Measurements from ENCODE around the gene NLK. TPM values are rescaled to one million over a fixed set of nuclear protein-coding genes. Genes with fewer than 3 reads are reported as not detected.

NLK gene
- total RNA-seq, 1 donor from 2014 or later: 30.6 TPM

- FAIRE-seq (no peak), DNase-seq (ENCODE audit: low read depth) (no peak)
- Histone ChIP-seq H3K4me1 (ENCODE audit: insufficient read depth, low read length) (peaks cover 9% of the 10 kb centered on the region), H3K36me3 (ENCODE audit: insufficient read depth, low read length) (no peaks in the 10 kb centered on the region), H3K9ac (ENCODE audit: low read length) (peak overlapping the region; percentile 15), H3K27me3 (ENCODE audit: insufficient read depth, low read length) (peaks cover 29% of the 10 kb centered on the region), H3K4me2 (ENCODE audit: low read length) (peak overlapping the region; percentile 84), H4K20me1 (ENCODE audit: insufficient read depth, low read length) (no peaks in the 10 kb centered on the region), H3K79me2 (ENCODE audit: insufficient read depth, low read length) (no peaks in the 10 kb centered on the region), H3K4me3 (ENCODE audit: insufficient read depth, low read depth, low read length) (peak overlapping the region; percentile 47), H3K9me3 (ENCODE audit: insufficient read depth, low read depth, low read length) (no peaks in the 10 kb centered on the region), H3K27ac (ENCODE audit: low read depth, low read length) (no peak overlapping the region), H2AFZ (ENCODE audit: low read depth, low read length) (peak overlapping the region; percentile 50)
- Mint-ChIP-seq H3K36me3 (ENCODE audit: low read depth, unreplicated experiment) (peaks cover 2% of the 10 kb centered on the region), H3K4me1 (ENCODE audit: low read depth, unreplicated experiment) (peaks cover 7% of the 10 kb centered on the region), H3K9me3 (ENCODE audit: unreplicated experiment) (peaks cover 2% of the 10 kb centered on the region), H3K4me3 (ENCODE audit: unreplicated experiment) (peak overlapping the region; percentile 88), H3K27me3 (ENCODE audit: low read depth, unreplicated experiment) (peaks cover 13% of the 10 kb centered on the region), H3K27ac (ENCODE audit: unreplicated experiment) (peak overlapping the region; percentile 84)
- TF ChIP-seq EZH2 (IDR thresholded peaks at IDR 0.05; ENCODE audit: insufficient read depth, low read length) (no peak), CTCF (IDR thresholded peaks at IDR 0.05; ENCODE audit: insufficient read depth, low read depth, low read length) (peak; percentile 27)
Measured at GRCh38 chr17:28228109-28228840, 185.8 kb downstream of the NLK start.

DNA sequence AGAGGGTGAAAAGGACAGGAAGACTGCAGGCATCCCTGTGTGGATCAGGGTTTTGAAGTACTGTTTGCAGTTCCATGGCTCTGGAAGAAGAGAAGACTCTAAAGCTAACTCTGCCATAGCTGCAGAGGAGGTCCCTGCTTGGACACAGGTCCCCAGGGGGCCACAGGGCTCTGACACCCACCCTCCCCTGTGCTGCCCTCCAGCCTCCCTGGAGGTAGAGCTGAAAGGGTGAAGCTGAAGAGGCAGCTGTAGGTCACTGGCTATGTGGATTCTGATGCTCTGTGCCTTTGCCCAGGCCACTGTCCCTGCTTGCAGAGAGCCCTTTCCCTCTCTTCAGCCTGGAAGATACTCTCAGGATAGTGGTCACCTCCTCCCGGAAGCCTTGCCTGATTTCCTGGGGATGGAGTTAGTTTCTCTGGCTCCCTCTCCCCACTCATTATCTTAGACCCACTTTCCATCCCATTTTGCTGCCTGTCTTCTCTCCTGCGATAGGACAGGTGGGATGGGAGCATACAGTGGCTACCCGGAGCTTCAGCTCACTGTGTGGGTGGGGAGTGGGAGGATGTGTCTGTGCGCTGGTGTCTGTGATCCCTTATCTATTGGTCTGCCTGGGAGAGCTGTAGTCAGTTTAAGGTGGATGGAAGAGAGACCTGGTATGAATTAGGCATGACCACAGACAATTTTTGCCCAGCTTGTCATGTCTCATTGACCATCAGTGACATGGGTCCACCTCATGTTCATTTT, 186.7 kb downstream of the NLK start:
- H4K20me1 ChIP-seq (ENCODE audit: insufficient read depth, low read length): no peaks in the 10 kb centered on the region
- H3K9me3 ChIP-seq (ENCODE audit: insufficient read depth, low read depth, low read length): no peaks in the 10 kb centered on the region
- peaks cover 7% of the 10 kb centered on the region for H3K4me1 Mint-ChIP-seq (ENCODE audit: low read depth, unreplicated experiment)
- no peak overlapping the region for H3K27ac ChIP-seq (ENCODE audit: low read depth, low read length)
- H3K36me3 Mint-ChIP-seq (ENCODE audit: low read depth, unreplicated experiment): peaks cover 2% of the 10 kb centered on the region
- no peak for TF ChIP-seq EZH2 (IDR thresholded peaks at IDR 0.05; ENCODE audit: insufficient read depth, low read length)
- no peak for TF ChIP-seq CTCF (IDR thresholded peaks at IDR 0.05; ENCODE audit: insufficient read depth, low read depth, low read length)
- no peak overlapping the region for H3K27ac Mint-ChIP-seq (ENCODE audit: unreplicated experiment)
- no peak overlapping the region for H3K4me2 ChIP-seq (ENCODE audit: low read length)
- H3K79me2 ChIP-seq (ENCODE audit: insufficient read depth, low read length): no peaks in the 10 kb centered on the region
- peaks cover 13% of the 10 kb centered on the region for H3K27me3 Mint-ChIP-seq (ENCODE audit: low read depth, unreplicated experiment)
- FAIRE-seq: no peak
- no peaks in the 10 kb centered on the region for H3K36me3 ChIP-seq (ENCODE audit: insufficient read depth, low read length)
- no peak overlapping the region for H3K9ac ChIP-seq (ENCODE audit: low read length)
- peaks cover 2% of the 10 kb centered on the region for H3K9me3 Mint-ChIP-seq (ENCODE audit: unreplicated experiment)
- H3K4me3 Mint-ChIP-seq (ENCODE audit: unreplicated experiment): peak overlapping the region; percentile 45
- H2AFZ ChIP-seq (ENCODE audit: low read depth, low read length): no peak overlapping the region
- H3K4me1 ChIP-seq (ENCODE audit: insufficient read depth, low read length): peaks cover 9% of the 10 kb centered on the region
- no peak overlapping the region for H3K4me3 ChIP-seq (ENCODE audit: insufficient read depth, low read depth, low read length)
- no peak for DNase-seq (ENCODE audit: low read depth)
- H3K27me3 ChIP-seq (ENCODE audit: insufficient read depth, low read length): peaks cover 34% of the 10 kb centered on the region

Data from astrocyte (in vitro differentiated cells and primary cell).